Measurements from ENCODE around the gene NEK6.

The NEK6 gene

GRCh38 chr9:124346347-124347163, 88.8 kb downstream of the NEK6 start:
- DNase-seq, result no peak

GRCh38 chr9:124347206-124347967, 89.6 kb downstream of the NEK6 start:
- no peak for DNase-seq

GRCh38 chr9:124347968-124348358, 90.2 kb downstream of the NEK6 start:
- DNase-seq, result no peak

- DNase-seq, result no peak
Observed at GRCh38 chr9:124348363-124348762, 90.6 kb downstream of the NEK6 start.

- DNase-seq, result no peak
Observed at GRCh38 chr9:124348831-124349230, 91.1 kb downstream of the NEK6 start.

- DNase-seq, result no peak
Observed at GRCh38 chr9:124349267-124349666, 91.5 kb downstream of the NEK6 start.

GRCh38 chr9:124349675-124350493, 92.1 kb downstream of the NEK6 start:
- DNase-seq, result no peak

GRCh38 chr9:124350494-124351263, 92.9 kb downstream of the NEK6 start:
- DNase-seq, result no peak

- DNase-seq, result no peak
Observed at GRCh38 chr9:124351672-124352468, 94.1 kb downstream of the NEK6 start.

- no peak for DNase-seq
Observed at GRCh38 chr9:124352616-124353015, 94.9 kb downstream of the NEK6 start.

GRCh38 chr9:124353166-124353768, 95.5 kb downstream of the NEK6 start:
- DNase-seq, result no peak

GRCh38 chr9:124353811-124354274, 96.1 kb downstream of the NEK6 start:
- no peak for DNase-seq

GRCh38 chr9:124354346-124355038, 96.7 kb downstream of the NEK6 start:
- DNase-seq, result no peak

GRCh38 chr9:124355039-124355940, 97.5 kb downstream of the NEK6 start:
- DNase-seq, result no peak

- no peak for DNase-seq
Observed at GRCh38 chr9:124355941-124356744, 98.4 kb downstream of the NEK6 start.

- DNase-seq, result no peak
Observed at GRCh38 chr9:124356745-124357390, 99.1 kb downstream of the NEK6 start.

GRCh38 chr9:124357721-124358361, 100.1 kb downstream of the NEK6 start:
- DNase-seq, result no peak

Measured in CD4-positive, alpha-beta T cell treated with Interferon alpha-2 for 1 hour (primary cell).